ENCODE measurements around the gene AGPAT4.
"Not testable (repeated sequence)": the region's sequence is repeated elsewhere in the genome, so short reads cannot be mapped to it uniquely, and the experiment has no call there.

Gene AGPAT4, protein sequence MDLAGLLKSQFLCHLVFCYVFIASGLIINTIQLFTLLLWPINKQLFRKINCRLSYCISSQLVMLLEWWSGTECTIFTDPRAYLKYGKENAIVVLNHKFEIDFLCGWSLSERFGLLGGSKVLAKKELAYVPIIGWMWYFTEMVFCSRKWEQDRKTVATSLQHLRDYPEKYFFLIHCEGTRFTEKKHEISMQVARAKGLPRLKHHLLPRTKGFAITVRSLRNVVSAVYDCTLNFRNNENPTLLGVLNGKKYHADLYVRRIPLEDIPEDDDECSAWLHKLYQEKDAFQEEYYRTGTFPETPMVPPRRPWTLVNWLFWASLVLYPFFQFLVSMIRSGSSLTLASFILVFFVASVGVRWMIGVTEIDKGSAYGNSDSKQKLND

DNA sequence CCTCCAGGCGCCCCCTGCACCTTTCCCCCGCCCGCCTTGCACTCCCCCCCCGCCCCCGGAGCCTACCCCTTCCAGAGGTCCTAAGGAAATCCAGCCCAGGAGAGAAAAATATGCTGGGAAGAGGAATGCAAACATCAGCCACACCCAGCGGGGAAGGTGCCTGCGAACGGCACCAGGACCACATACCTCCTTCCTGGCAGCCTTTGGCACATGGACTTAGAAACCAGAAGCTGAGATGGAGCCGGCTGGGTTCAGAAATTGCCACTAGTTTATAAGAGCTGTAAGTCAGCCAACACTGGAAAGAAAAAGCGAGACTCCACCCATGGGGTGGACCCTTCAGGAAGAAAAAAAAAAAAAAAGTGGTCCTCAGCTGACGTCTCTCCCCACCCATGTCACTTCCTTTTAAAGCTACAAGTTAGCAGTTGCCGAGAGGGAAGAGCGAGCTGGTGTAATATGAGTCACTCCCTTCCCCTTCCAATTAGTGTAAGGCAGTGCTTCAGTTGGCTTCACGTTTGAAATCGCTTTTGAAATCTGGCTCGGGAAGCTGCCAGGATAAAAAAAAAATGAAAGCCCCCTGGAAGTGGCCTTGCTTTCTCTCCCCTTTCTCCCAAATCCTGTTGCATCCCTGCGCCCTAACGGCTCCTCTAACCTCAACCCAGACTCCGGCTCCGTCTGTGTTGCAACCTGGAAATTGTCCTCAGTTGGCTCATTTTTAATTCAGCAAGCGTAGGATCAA, at the start of gene AGPAT4:
TSS of gene AGPAT4 (minus strand) at position 310 of the 736 bp plus-strand sequence. CDS start 41,848 bp downstream, outside the sequence.
- DNase-seq = peak; percentile 95

DNA sequence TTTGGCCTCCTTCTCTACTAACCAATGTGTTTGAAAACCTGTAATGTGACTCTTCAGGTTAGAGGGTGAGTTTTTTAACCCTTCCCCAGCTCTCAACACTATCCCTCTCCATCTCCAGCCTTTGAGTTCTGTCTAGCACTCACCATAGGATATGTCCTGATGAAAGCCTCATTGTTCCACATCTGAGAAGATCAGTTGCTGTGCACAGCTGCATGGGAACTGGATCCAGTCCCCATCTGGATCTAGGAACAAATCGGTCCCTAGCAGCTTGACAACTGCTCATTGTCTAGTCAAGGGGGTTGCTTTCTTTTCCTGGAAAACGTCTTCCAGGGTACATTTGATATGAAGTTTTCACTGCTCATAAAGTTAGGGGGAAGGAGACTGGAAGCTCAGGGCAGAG, 45.4 kb upstream of the AGPAT4 start:
- no peak for DNase-seq

DNA sequence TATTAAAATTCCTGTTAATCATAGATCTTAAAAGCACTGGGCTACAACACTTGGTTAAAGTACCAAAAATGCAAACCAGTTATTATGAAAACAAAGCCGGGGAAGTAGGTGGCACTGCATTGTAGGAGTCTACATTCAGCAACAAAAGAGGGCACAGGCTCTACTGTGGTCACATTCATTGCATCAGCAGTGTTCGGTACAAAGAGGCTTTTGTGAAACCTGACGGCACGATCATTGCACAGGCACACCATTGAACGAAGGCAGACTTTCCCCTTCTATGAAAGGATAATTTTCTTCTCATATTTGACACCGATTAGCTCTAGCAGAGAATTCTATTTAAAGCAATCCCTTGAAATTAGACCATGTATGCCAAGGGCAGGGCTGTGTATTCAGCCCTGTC, 44.6 kb upstream of the AGPAT4 start:
- DNase-seq = no peak

DNA sequence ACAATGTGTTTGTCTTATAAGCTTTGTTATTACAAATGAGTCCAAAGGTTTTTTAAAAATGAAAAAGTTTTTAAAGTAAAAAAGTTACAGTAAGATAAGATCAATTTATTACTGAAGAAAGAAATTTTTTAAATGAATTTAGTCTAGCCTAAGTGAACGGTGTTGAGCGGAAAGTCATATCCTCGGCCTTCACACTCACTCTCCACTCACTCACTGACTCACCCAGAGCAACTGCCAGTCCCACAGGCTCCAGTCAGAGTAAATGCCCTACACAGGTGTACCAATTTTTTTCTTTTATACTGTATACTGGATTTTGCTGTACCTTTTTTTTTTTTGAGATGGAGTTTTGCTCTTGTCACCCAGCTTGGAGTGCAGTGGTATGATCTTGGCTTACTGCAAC, 42.7 kb upstream of the AGPAT4 start:
- DNase-seq = no peak

DNA sequence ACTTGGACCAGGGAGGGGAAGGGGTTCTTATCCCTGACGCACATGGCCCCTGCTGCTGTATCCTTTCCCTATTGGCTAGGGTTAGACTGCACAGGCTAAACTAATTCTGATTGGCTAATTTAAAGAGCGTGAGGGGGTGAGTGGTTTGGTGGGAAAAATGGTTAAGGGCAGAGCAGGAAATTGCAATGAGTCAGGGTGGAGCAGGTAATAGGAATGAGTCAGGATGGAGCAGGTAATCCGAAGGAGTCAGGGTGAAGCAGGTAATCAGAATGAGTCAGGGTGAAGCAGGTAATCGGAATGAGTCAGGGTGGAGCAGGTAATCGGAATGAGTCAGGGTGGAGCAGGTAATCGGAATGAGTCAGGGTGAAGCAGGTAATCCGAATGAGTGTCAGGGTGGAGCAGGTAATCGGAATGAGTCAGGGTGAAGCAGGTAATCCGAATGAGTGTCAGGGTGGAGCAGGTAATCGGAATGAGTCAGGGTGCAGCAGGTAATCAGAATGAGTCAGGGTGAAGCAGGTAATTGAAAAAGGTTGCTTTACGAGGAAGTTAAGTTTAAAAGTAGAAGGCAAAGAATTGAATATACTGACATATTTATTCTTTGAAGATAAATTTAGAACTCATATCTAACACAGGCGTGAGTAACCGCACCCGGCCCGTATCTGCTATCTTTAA, 41.5 kb upstream of the AGPAT4 start:
- DNase-seq = not testable (repeated sequence)

DNA sequence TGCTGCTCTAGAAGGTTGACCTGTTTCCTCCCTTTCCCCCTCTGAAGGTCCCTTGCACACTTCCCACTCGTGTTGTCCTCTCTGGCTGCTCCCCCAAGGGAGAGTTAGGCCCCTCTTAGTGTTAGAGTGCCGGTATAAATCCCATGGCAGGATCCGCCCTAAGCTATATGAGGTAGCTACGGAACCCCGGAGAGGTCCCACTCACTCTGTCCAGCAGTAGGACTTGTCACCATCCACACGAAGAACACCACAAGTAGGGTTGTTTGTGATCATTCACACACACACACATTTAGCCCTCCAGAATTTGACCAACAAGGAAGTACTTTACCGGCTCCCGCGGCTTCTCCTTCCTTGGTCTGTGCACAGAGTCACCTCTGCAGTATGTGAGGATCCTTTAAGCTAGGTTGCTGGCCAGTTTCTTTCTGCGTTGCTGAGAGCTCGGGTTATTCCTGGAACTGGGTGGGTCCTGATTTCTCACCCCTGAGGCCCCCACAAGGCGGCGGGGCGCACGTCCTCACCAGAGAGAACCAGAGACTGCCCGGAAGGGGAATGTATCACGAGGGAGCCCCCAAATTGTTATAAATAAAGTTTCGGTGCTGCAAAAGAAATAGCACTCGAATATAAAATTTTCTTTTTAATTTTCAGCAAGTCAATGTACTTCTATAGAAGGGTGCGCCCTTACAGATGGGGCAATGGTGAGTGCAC, 40.8 kb upstream of the AGPAT4 start:
- not testable (repeated sequence) for DNase-seq

DNA sequence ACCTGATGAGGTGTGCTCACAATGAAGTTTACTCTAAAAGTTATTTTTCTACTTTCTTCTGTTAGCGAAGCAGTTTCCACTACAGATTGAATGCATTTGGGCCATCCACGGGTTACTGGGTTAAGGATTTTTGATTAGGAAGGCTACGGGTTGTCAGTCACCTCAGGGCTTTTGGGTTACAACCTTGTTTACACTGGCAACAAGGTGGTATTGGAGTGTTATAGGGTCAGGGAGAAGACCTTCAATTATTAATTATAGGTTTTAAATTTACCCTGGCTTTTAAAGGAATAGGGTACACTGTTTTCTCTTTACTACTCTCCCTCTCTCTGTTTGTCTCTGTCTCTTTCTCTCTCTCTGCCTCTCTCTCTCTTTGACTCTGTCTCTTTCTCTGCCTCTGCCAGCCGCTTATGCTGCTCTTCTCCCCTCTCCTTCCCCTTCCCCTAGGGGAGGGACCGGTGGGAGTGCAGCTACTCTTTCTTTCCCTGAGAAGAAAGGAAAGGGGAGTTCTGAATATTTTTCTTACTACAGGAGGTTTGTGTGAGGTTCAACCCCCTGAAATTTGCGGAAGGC, 40.2 kb upstream of the AGPAT4 start:
- DNase-seq = no peak

DNA sequence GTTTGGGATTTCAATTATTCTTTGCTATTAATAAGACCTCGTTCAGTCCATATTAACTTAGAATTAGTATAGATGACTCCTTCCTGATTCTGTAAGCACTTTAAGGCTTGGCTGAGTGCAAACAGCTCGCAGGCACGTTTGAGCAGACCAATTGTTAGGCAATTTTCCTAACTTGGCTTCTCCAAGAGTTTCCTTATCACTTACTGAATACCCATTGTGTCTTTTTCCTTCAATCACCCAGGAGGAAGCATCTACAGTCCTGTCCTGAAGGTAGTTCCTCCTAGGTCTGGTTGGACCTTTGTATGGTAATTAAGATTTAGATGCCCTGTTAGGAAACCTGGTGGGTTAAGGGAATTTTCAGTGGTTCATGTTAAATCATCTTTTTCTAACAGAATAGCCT, 39.6 kb upstream of the AGPAT4 start:
- DNase-seq = not testable (repeated sequence)

DNA sequence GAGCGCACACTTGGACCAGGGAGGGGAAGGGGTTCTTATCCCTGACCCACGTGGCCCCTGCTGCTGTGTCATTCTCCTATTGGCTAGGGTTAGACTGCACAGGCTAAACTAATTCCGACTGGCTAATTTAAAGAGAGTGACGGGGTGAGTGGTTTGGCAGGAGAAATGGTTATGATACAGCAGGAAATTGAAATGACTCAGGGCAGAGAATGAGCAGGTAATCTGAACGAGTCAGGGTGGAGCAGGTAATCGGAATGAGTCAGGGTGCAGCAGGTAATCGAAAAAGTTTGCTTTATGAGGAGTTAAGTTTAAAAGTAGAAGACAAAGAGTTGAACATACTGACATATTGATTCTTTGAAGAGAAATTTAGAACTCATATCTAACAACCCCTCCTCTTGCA, 35.9 kb upstream of the AGPAT4 start:
- not testable (repeated sequence) for DNase-seq

DNA sequence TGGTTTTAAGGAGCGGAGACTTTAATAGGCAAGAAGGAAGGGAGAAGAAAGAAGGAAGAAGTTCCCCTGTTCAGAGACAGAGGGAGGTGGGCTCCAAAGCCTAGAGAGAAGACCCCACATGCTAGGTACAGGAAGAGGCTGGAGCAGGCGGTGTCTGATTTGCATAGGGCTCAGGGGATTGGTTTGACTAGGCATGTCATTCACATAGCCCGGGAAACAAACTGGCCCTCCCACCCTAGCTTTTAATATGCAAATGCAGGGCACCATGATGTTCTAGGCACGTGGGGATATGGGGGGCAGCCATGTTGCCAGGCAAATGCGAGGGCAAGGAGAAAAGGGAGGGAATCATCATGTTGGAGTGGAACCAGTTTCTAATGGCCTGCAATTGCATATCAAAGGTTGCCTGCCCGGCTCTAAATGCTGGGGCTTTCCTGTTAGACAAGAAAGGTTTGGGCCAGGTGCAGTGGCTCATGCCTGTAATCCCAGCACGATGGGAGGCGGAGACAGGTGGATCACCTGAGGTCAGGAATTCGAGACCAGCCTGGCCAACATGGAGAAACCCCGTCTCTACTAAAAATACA, 34.3 kb upstream of the AGPAT4 start:
- no peak for DNase-seq

DNA sequence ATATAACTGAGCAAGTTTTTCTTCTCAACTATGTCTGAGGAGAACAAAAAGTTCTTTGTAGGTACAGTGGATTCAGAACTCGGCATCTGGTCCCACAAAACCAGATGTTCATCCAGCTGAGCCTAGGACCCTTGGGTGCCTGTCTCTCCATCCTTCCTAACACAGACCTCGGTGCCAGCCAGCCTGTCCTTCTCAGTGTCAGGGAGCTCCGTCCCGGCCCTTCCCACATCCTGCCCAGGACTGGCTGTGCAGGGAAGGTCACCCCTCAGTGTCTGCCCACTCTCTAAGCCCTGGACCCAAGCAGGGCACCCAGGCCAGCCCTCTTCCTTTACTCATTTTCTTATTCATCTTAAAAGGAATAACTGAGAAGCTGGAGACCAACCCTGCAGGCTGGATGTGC, 32.0 kb upstream of the AGPAT4 start:
- DNase-seq = no peak

DNA sequence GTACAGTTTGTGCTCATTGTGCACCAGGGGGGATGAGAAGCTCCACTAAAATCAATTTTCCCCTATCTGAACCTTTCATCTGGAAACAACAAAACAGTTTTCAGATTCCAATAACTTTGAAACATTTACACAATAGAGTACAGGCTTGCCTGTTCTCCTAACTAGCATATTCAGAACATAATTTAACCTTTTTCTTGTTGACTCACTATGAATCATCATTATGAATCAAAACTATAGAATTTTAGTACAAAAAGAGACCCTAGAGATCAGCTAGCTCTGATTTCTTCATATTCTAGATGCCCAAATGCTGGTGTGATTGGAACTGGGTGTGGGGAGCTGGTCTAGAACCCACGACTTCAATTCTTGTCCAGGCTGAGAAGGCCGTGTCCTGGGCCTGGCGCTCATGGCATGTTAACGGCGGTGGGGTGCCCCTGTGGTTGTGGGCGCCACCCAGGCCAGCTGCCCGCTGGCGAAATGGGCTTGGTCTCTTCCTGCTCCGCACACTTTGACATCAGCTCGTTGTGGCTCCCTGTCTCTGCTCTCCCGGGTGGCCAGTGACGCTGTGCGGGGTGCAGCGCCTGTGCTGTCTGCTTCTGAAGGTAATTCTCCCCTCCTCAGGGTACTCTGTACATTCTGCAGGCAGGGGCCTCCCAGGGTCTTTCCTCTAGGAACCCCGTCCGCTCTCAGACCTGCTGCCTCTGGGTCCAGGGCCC, 29.9 kb upstream of the AGPAT4 start:
- DNase-seq = no peak

DNA sequence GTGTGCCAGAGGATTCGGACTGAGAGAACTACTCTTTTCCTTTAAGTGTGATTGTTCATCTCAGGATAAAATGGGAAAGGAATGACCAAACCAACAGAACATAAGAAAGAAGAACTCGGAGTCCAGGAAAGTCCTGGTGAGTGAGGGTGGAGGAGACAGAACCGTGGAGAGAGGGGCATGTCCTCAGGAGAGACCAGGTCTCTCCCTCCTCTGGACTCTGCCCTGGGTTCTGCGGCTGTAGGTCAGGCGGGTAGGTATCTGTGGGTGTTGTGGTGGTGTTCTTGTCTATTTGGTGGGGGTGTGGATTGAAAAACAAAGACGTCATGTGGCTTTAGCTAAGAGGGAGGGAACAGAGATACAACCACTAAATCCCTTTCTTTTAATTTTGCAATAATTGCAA, 29.1 kb upstream of the AGPAT4 start:
- no peak for DNase-seq

DNA sequence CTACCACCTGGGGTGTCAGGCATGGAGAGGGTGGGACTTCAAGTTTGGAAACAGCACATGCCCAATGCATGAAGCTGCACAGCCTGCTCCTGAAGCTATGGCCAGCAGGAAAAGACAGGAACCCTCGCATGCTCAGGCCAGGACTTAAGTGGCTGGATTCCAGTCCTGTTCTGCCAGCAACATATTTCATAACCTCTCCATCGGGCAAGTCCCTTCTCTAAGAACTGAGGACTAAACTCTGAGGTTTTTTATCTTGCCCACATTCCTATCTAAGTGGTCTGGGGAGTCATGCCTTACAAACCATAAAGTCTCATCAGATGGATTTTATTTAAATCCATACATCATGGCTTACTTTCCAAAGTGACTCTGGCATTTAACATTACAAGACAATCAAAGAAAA, 27.5 kb upstream of the AGPAT4 start:
- no peak for DNase-seq

DNA sequence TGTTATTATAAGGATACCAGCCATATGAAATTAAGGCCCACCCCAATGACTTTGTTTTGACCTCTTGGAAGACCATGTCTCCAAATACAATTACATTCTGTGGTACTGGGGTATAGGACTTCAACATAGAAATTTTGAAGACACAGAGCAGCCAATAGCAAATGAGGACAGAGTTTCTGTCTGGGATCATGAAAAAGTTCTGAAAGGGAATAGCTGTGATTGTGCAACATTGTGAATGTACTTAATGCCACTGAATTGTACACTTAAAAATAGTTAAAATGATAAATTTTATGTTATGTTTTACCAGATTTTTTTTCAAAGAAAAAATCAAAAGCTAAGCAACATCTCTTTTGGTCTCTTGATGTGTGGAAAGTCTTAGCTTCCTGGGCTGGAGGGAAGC, 27.0 kb upstream of the AGPAT4 start:
- DNase-seq = no peak

DNA sequence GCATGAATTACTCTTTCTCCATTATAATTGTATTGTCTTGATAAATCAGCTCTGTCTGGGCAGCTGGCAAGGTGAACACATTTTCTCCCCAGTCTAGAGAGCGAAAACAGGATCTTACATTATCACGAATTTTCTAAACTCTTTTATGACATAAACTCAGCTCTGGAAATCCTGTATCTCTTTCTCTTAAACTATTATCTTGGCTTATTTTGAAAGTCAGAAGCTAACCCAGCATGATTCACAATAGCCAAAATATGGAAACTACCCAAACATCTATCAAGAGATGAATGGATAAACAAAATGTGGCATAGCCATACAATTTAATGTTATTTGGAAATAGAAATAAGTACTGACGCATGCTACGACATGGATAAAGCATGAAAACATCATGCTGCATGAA, 25.9 kb upstream of the AGPAT4 start:
- DNase-seq = no peak

DNA sequence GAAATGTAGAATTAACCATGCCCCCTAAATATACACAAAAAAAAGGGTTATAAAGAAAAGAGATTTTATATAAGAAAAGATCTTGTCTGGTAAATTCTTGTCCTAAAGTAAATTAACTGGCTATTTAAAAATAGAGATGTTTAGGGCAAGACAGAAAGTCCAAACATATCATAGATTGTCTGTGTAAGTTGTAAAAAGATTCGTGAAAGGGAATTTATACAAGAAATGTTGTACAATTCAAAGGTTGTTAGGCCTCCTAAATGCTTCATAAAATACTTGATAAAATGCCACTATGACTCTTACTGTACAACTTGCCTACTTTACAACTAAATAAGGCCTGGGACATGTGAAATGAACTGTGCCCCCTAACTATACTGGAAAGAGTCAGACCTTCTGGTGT, 21.9 kb upstream of the AGPAT4 start:
- DNase-seq = no peak

DNA sequence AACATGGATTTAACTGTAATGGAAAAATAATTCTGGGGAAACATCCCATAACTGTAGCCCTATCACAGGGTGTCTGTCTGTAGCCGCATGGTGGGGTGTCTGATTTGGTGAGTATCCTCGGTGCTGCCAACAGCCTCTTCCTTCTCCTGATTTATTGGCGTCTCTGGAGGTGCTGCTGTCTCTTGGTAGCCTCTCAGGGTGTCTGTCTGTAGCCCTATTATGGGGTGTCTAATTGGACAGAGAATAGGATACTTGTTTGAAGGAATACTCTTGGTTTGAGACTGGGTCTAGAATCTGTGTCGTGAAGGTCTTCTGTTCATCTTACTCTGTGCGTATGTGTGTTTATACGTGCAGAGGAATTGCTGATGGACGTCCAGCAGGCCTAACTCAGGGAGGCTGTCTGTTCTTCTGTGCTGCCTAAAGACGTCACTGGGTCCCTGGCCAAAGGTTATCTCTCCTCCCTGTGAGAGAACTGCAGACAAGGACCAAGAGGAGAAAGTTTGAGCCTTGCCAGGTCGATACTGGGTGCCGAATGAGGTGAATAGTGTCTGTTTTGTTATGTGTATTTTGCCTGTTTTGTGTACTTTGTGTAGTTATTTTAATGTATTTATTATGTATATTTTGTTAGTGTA, 18.9 kb upstream of the AGPAT4 start:
- DNase-seq = no peak

DNA sequence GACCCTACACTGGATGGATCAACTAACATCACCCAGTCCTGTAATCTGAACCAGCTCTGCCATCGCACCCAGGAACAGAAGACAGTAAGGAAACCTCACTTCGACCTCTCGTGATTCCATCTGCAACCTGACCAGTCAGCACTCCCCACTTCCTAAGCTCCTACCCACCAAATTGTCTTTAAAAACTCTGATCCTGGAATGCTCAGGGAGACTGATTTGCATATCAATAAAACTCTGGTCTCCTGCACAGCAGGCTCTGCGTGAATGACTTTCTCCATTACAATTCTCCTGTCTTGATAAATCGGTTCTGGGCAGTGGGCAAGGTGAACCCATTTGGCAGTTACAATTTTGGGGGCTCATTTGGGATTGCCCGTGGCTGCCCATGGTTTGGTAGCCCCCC, 18.3 kb upstream of the AGPAT4 start:
- DNase-seq = no peak

DNA sequence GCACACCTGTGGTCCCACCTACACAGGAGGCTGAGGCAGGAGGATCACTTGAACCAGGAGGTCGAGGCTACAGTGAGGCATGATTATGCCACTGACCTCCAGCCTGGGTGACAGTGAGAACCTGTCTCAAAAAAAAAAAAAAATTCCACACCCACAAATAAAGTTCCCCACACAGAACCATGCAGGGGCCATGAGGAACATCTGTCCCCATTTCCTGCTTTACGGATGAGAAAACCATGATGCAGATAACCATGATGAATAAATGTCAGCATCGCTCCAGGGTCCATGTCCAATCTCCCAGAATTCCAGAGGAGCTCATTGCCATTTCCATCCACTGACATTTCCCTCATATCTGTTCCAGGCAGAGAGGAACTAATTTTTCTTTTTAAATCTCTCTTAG, 16.9 kb upstream of the AGPAT4 start:
- DNase-seq = no peak

DNA sequence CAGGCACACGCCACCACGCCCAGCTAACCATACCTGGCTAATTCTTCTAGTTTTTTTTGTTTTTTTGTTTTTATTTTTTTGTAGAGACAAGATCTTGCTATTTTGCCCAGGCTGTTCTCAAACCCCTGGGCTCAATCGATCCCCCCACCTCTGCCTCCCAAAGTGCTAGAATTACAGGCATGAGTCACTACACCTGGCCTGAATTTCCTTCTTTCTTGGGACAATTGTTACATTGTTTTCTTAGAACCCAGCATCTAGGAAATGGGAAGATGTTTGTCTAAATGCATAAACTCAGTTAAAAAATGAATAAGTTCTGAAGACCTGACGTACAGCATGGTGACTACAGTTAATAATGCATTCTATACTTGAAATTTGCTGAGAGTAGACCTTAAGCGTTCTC, 10.8 kb upstream of the AGPAT4 start:
- DNase-seq = no peak

All from NCI-H748 treated with DMSO at 0.1 percent for 48 hours (cell line).